ENCODE data around the gene MYCN.

GRCh38 chr2:15979759-15980604, 39.6 kb downstream of the MYCN start:
- TF ChIP-seq POLR2A (IDR thresholded peaks at IDR 0.05) (no peak), CTCF (IDR thresholded peaks at IDR 0.05) (no peak)
